Measurements from ENCODE around the gene NUDT8. TPM values are rescaled to one million over a fixed set of nuclear protein-coding genes. Genes with fewer than 3 reads are reported as not detected.
A peak's percentile ranks its signal among the peaks of the same experiment; 100 is the strongest.

Gene NUDT8
- total and polyA plus RNA-seq, 9 of the 15 experiments (the other 6 are each of a cell fraction or from before 2014, with no cell fraction given), result 0.23 to 27.8 (median 5.0) TPM

DNA sequence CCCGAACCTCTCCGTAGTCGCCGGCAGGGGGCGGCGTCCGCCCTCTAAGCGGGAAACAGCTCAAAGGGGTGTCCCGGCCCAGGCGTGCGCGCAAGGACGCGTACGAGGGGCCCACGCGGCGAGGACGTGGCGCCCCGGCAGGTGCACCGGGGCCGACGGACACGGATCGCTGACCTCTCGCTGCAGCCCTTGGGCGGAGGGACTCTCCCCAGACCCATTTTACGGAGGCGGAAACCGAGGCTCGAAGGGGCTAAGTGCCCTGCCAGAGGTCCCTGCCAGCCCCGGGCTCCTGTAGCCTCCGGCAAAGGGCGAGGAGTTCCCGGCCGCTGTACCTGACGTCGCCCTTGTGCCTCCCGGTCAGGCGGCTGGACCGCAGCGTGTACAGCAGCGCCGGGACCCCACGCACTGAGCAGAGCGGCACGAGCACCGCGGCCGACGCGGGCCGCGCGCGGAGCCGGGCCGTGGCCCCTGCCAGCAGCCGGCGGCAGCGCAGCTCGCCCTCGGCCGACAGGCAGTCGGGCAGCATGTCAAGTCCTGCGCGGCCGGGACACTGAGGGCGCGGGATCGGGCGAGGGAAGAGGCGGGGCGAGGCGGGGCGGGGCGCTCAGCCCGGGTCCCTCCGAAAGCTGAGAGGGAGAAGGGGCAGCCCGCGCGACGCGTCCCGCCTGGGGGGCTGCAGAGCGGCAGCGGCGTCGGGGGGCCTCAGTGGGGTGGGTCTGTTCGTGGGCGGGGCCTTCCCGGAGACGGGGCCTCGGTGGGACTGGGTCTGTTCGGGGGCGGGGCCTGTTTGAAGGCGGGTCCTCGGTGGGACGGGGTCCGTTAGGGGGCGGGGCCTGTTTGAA lies at the start of gene NUDT8 (continued):
- peak; percentile 35; the same call in 1 of the 2 replicates for TF ChIP-seq THAP12 (CRISPR knock-in tag; IDR thresholded peaks at IDR 0.05)
- TF ChIP-seq SMARCC2 (IDR thresholded peaks at IDR 0.05; ENCODE audit: low read depth), result no peak
- no peak for TF ChIP-seq MAFK (IDR thresholded peaks at IDR 0.05; ENCODE audit: low read length)
- TF ChIP-seq L3MBTL2 (IDR thresholded peaks at IDR 0.05), result peak; percentile 99
- peak; percentile 54 for TF ChIP-seq TAF1 (IDR thresholded peaks at IDR 0.05; ENCODE audit: control insufficient read depth, extremely low read depth, insufficient read depth, low read length, severe bottlenecking)
- TF ChIP-seq, protein P1, sequence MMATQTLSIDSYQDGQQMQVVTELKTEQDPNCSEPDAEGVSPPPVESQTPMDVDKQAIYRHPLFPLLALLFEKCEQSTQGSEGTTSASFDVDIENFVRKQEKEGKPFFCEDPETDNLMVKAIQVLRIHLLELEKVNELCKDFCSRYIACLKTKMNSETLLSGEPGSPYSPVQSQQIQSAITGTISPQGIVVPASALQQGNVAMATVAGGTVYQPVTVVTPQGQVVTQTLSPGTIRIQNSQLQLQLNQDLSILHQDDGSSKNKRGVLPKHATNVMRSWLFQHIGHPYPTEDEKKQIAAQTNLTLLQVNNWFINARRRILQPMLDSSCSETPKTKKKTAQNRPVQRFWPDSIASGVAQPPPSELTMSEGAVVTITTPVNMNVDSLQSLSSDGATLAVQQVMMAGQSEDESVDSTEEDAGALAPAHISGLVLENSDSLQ (IDR thresholded peaks at IDR 0.05), result no peak
- TF ChIP-seq CREM (IDR thresholded peaks at IDR 0.05; ENCODE audit: low read depth), result no peak
- TF ChIP-seq KDM5B (IDR thresholded peaks at IDR 0.05; ENCODE audit: insufficient replicate concordance, low read depth, low read length), result peak; percentile 47
- TF ChIP-seq, protein P2, sequence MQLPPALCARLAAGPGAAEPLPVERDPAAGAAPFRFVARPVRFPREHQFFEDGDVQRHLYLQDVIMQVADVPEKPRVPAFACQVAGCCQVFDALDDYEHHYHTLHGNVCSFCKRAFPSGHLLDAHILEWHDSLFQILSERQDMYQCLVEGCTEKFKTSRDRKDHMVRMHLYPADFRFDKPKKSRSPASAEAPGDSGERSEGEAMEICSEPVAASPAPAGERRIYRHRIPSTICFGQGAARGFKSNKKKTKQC (CRISPR knock-in tag; IDR thresholded peaks at IDR 0.05), result peak; percentile 95
- peak; percentile 66 for TF ChIP-seq SMC3 (conservative IDR thresholded peaks at IDR 0.05; ENCODE audit: insufficient read depth, low read depth, low read length)
- TF ChIP-seq HNRNPL (IDR thresholded peaks at IDR 0.05; ENCODE audit: low read depth, low read length), result peak; percentile 54; the same call in 1 of the 2 replicates
- TF ChIP-seq, protein P3, sequence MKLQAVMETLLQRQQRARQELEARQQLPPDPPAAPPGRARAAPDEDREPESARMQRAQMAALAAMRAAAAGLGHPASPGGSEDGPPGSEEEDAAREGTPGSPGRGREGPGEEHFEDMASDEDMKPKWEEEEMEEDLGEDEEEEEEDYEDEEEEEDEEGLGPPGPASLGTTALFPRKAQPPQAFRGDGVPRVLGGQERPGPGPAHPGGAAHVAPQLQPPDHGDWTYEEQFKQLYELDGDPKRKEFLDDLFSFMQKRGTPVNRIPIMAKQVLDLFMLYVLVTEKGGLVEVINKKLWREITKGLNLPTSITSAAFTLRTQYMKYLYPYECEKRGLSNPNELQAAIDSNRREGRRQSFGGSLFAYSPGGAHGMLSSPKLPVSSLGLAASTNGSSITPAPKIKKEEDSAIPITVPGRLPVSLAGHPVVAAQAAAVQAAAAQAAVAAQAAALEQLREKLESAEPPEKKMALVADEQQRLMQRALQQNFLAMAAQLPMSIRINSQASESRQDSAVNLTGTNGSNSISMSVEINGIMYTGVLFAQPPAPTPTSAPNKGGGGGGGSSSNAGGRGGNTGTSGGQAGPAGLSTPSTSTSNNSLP (IDR thresholded peaks at IDR 0.05; ENCODE audit: borderline replicate concordance, low read depth, low read length), result no peak
- TF ChIP-seq SMAD4 (CRISPR knock-in tag; conservative IDR thresholded peaks at IDR 0.05), result peak; percentile 72; the same call in 1 of the 2 replicates
- TF ChIP-seq, protein P4, sequence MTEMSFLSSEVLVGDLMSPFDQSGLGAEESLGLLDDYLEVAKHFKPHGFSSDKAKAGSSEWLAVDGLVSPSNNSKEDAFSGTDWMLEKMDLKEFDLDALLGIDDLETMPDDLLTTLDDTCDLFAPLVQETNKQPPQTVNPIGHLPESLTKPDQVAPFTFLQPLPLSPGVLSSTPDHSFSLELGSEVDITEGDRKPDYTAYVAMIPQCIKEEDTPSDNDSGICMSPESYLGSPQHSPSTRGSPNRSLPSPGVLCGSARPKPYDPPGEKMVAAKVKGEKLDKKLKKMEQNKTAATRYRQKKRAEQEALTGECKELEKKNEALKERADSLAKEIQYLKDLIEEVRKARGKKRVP (CRISPR knock-in tag; IDR thresholded peaks at IDR 0.05), result no peak
- TF ChIP-seq, protein P5, sequence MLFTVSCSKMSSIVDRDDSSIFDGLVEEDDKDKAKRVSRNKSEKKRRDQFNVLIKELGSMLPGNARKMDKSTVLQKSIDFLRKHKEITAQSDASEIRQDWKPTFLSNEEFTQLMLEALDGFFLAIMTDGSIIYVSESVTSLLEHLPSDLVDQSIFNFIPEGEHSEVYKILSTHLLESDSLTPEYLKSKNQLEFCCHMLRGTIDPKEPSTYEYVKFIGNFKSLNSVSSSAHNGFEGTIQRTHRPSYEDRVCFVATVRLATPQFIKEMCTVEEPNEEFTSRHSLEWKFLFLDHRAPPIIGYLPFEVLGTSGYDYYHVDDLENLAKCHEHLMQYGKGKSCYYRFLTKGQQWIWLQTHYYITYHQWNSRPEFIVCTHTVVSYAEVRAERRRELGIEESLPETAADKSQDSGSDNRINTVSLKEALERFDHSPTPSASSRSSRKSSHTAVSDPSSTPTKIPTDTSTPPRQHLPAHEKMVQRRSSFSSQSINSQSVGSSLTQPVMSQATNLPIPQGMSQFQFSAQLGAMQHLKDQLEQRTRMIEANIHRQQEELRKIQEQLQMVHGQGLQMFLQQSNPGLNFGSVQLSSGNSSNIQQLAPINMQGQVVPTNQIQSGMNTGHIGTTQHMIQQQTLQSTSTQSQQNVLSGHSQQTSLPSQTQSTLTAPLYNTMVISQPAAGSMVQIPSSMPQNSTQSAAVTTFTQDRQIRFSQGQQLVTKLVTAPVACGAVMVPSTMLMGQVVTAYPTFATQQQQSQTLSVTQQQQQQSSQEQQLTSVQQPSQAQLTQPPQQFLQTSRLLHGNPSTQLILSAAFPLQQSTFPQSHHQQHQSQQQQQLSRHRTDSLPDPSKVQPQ (CRISPR knock-in tag; IDR thresholded peaks at IDR 0.05; ENCODE audit: borderline replicate concordance), result no peak

All from K562 (cell line).